Dedifferentiated amniotic fluid mesenchymal stem cell (primary cell): ENCODE data around the gene ELFN2.

Experiments
- DNase-seq: peaks from one replicate; pipeline ENCODE4 v3.0.0-alpha.2; 2016; ENCODE audit errors: extremely low spot score

The ELFN2 gene

GRCh38 chr22:37357446-37358075, 69.7 kb downstream of the ELFN2 start:
- no peak for DNase-seq

- no peak for DNase-seq
These were observed 70.4 kb downstream of the ELFN2 start for GRCh38 chr22:37356922-37357321.

- DNase-seq, result no peak
These were observed 72.1 kb downstream of the ELFN2 start for GRCh38 chr22:37355174-37355573.

GRCh38 chr22:37354670-37355069, 72.6 kb downstream of the ELFN2 start:
- no peak for DNase-seq

GRCh38 chr22:37354261-37354660, 73.0 kb downstream of the ELFN2 start:
- no peak for DNase-seq

- peak; percentile 24 for DNase-seq
These were observed 73.4 kb downstream of the ELFN2 start for GRCh38 chr22:37353839-37354238.

- no peak for DNase-seq
These were observed 74.8 kb downstream of the ELFN2 start for GRCh38 chr22:37352481-37352880.

- DNase-seq, result no peak
These were observed 76.0 kb downstream of the ELFN2 start for GRCh38 chr22:37351232-37351631.

GRCh38 chr22:37349043-37349814, 78.0 kb downstream of the ELFN2 start:
- DNase-seq, result no peak

GRCh38 chr22:37346505-37346895, 80.8 kb downstream of the ELFN2 start:
- no peak for DNase-seq

GRCh38 chr22:37345863-37346504, 81.3 kb downstream of the ELFN2 start:
- DNase-seq, result peak; percentile 18

GRCh38 chr22:37344735-37345449, 82.4 kb downstream of the ELFN2 start:
- no peak for DNase-seq

GRCh38 chr22:37343863-37344734, 83.2 kb downstream of the ELFN2 start:
- no peak for DNase-seq

- DNase-seq, result no peak
These were observed 83.9 kb downstream of the ELFN2 start for GRCh38 chr22:37343348-37343747.

GRCh38 chr22:37342065-37342464, 85.2 kb downstream of the ELFN2 start:
- no peak for DNase-seq

- no peak for DNase-seq
These were observed 86.7 kb downstream of the ELFN2 start for GRCh38 chr22:37340331-37341262.

GRCh38 chr22:37338539-37339246, 88.6 kb downstream of the ELFN2 start:
- DNase-seq, result no peak

GRCh38 chr22:37337204-37337943, 89.9 kb downstream of the ELFN2 start:
- DNase-seq, result no peak

- DNase-seq, result no peak
These were observed 90.7 kb downstream of the ELFN2 start for GRCh38 chr22:37336579-37336978.
